CD8-positive, alpha-beta memory T cell (primary cell): ENCODE results near the gene NXN. TPM values are rescaled to one million over a fixed set of nuclear protein-coding genes. Genes with fewer than 3 reads are reported as not detected.

Experiments
- CTCF ChIA-PET: fragments of 350-600 bp; sonication (Branson Sonifier 250); formaldehyde crosslinking; loops from one replicate; lab custom pipeline; 2021; ENCODE audit warnings: antibody characterized with exemption; lab: Charles Lee
- POLR2A ChIA-PET: fragments of 350-600 bp; sonication (Branson Sonifier 250); formaldehyde crosslinking; loops from one replicate; lab custom pipeline; 2021; ENCODE audit warnings: antibody characterized with exemption; lab: Charles Lee
- DNase-seq, 5 donors: peaks; one replicate each; pipeline versions ENCODE4 v3.0.0 to v3.0.0-alpha.2; 2020 to 2022; ENCODE audit warnings: mixed read lengths in 1 of 5
- H3K27ac ChIP-seq: one replicate; pipeline ENCODE4 v1.7.0; 2013; ENCODE audit warnings: low read depth, mild to moderate bottlenecking, low read length, moderate library complexity
- H3K27me3 ChIP-seq: 2 replicates; pipeline ENCODE4 v1.7.0; 2013; ENCODE audit warnings: low read length, mild to moderate bottlenecking; ENCODE audit not compliant: insufficient read depth, poor library complexity, severe bottlenecking
- H3K36me3 ChIP-seq: 2 replicates; pipeline ENCODE4 v1.7.0; 2013; ENCODE audit warnings: mild to moderate bottlenecking, low read length, moderate library complexity; ENCODE audit not compliant: insufficient read depth
- H3K4me1 ChIP-seq: 2 replicates; pipeline ENCODE4 v1.7.0; 2013; ENCODE audit warnings: mild to moderate bottlenecking, low read length, moderate library complexity; ENCODE audit not compliant: insufficient read depth
- H3K4me3 ChIP-seq: 2 replicates; pipeline ENCODE4 v1.7.0; 2013; ENCODE audit warnings: mild to moderate bottlenecking, low read length
- H3K9me3 ChIP-seq: 2 replicates; pipeline ENCODE4 v1.7.0; 2013; ENCODE audit warnings: mild to moderate bottlenecking, low read length
- H3K27ac Mint-ChIP-seq, 8 donors: one replicate each; pipeline ENCODE4 v1.8.0; 2020 to 2021; ENCODE audit warnings: mixed read lengths in 8 of 8, mild to moderate bottlenecking in 6 of 8, inconsistent platforms in 3 of 8, moderate library complexity in 3 of 8
- H3K27me3 Mint-ChIP-seq, 2 donors: one replicate each; pipeline ENCODE4 v1.8.0; 2020 to 2021; ENCODE audit warnings: mixed read lengths in 2 of 2, mild to moderate bottlenecking in 1 of 2, moderate library complexity in 1 of 2
- H3K36me3 Mint-ChIP-seq, 3 donors: one replicate each; pipeline ENCODE4 v1.8.0; 2020 to 2021; ENCODE audit warnings: mixed read lengths in 3 of 3, inconsistent platforms in 1 of 3, mild to moderate bottlenecking in 1 of 3
- H3K4me1 Mint-ChIP-seq, 3 donors: one replicate each; pipeline ENCODE4 v1.8.0; 2020 to 2021; ENCODE audit warnings: mixed read lengths in 3 of 3, inconsistent platforms in 1 of 3, mild to moderate bottlenecking in 1 of 3
- H3K4me3 Mint-ChIP-seq, 7 donors: one replicate each; pipeline ENCODE4 v1.8.0; 2020 to 2021; ENCODE audit warnings: mixed read lengths in 7 of 7, mild to moderate bottlenecking in 6 of 7, moderate library complexity in 4 of 7, inconsistent platforms in 2 of 7
- H3K9me3 Mint-ChIP-seq, 5 donors: one replicate each; pipeline ENCODE4 v1.8.0; 2020 to 2022; ENCODE audit warnings: mixed read lengths in 5 of 5, mild to moderate bottlenecking in 3 of 5, moderate library complexity in 2 of 5, inconsistent platforms in 1 of 5
- polyA plus RNA-seq: library from polyadenylated mRNA; unstranded; fragments of 300-500 nt; fragmentation: Illumina TruSeq; gene quantifications from one replicate; pipeline ENCODE4 v1.2.3, GENCODE V29; 2021
- total RNA-seq, 2 experiments: library from RNA; stranded (reverse); gene quantifications; one replicate each; pipeline ENCODE4 v1.2.3, GENCODE V29; 2021

NXN gene
- total and polyA plus RNA-seq, 3 experiments from 2014 or later: 0.08 to 0.42 (median 0.31) TPM

DNA sequence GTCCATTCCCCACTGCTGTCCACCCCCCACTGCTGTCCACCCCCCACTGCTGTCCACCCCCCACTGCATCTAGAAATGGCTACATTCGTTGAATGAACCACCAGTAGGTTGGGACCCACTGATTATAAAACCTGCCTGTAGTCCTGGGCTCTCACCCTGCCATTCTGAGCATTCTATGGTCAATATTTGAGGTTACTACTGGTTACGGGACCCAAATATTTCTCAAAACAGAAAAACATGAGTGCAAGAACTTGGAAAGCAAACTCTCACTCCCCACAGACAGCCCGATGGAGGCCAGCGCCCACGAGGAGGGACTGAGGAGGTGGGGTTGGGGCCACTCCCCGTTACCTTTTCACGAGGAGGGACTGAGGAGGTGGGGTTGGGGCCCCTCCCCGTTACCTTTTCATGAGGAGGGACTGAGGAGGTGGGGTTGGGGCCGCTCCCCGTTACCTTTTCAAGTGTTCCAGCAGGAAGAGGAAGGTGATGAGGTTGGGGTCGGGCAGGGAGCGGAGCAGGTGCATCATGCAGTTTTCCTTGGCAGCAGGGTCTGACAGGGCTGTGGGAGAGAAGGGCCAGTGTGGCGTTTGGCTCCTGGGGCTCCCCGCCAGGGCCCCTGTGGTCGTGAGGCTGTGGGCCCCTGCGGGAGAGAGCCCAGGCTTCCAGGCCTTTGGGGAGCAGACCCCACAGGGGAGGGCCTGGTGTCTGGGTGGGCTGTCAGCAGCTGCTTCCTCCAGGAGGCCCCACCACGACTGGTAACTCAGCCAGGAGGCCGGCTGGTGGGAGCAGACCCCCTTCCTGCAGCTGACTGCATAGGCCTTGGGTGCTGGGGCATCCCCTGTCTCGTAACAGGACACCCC is 29.9 kb upstream of the NXN start:
- H3K4me1 Mint-ChIP-seq: no peaks in the 10 kb centered on the region
- H3K9me3 ChIP-seq: no peaks in the 10 kb centered on the region
- H3K4me3 Mint-ChIP-seq: no peak overlapping the region
- ChIA-PET POLR2A (no interaction called here), CTCF (no interaction called here)
- H3K36me3 Mint-ChIP-seq: peaks cover 0 to 64% (median 0%) of the 10 kb centered on the region in 3 donors
- H3K27ac Mint-ChIP-seq: no peak overlapping the region
- no peaks in the 10 kb centered on the region for H3K27me3 ChIP-seq
- H3K4me3 ChIP-seq: no peak overlapping the region
- H3K9me3 Mint-ChIP-seq: no peaks in the 10 kb centered on the region
- H3K27me3 Mint-ChIP-seq: no peaks in the 10 kb centered on the region
- H3K4me1 ChIP-seq: no peaks in the 10 kb centered on the region
- H3K27ac ChIP-seq: no peak overlapping the region
- no peak for DNase-seq
- peaks cover 3% of the 10 kb centered on the region for H3K36me3 ChIP-seq

DNA sequence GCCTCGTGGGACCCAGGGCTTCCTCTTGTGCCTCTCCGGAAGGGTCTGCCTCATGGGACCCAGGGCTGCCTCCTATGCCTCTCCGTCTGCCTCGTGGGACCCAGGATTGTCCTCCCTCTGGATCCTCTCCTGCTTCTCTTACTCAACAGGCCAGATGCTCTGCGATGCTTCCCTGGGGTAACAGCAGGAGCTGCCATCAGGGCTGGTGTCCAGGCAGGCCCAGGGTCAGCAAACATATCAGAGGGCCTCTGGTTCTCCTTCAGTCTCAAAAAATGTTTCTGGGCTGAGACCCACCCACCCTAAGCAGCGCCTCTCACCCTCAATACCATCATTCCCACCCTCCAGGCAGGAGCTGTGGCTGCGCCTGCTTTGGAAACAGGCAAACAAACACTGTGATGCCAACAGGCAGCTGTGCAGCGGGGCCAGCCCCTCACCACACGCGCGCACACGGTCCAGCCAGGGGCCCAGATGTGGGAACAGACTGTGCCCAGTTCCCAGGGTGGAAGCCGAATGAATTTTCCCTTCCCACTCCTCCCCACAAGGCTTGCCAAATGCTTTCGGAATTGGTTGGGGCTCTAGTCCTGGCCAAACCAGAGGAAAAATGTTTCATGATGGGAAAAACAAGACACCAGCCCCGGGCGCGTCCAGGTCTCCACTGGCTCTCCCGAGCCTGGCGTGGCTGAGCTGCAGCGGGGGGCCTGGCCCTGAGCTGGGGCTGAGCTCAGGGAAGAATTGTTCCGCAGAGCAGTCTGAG is 28.6 kb upstream of the NXN start:
- Mint-ChIP-seq H3K9me3 (no peaks in the 10 kb centered on the region), H3K4me1 (no peaks in the 10 kb centered on the region), H3K27me3 (no peaks in the 10 kb centered on the region), H3K4me3 (no peak overlapping the region), H3K36me3 (peaks cover 0 to 71% (median 0%) of the 10 kb centered on the region in 3 donors), H3K27ac (no peak overlapping the region)
- POLR2A ChIA-PET: no interaction called here
- CTCF ChIA-PET: interaction anchor here (1.2 to 2.4 kb wide), 2 partner anchors 9 to 11 kb away, joined by 4 to 8 read pairs; partner anchors contain the start of gene TIMM22
- no peaks in the 10 kb centered on the region for H3K9me3 ChIP-seq
- H3K4me1 ChIP-seq: no peaks in the 10 kb centered on the region
- H3K36me3 ChIP-seq: peaks cover 3% of the 10 kb centered on the region
- H3K27ac ChIP-seq: no peak overlapping the region
- H3K4me3 ChIP-seq: no peak overlapping the region
- DNase-seq: no peak
- no peaks in the 10 kb centered on the region for H3K27me3 ChIP-seq

- H3K27me3 ChIP-seq: no peaks in the 10 kb centered on the region
- H3K4me1 Mint-ChIP-seq: no peaks in the 10 kb centered on the region
Observed at GRCh38 chr17:1007310-1008007, 27.9 kb upstream of the NXN start.

DNA sequence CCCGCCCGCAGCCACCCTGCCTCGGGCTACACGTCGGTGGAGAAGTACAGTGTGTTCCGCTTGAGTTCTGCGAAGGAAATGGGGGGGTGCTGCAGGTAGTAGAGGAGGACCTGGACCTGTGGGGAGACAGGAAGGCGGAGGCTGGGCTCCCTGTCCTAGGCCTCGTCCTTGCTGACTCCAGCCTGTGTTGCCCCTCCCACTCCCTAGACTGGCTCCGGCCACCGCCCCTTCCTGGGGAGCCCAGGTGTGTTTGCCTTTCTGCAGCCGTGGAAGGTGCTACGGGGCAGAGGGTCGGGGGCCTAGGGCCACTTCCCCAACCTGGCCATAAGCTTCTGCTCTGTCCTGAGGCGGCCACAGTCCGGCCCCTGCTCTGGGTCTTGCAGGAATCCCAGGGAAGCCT is 26.5 kb upstream of the NXN start:
- Histone ChIP-seq H3K4me3 (no peak overlapping the region), H3K36me3 (peaks cover 16% of the 10 kb centered on the region), H3K27ac (no peak overlapping the region), H3K27me3 (no peaks in the 10 kb centered on the region), H3K4me1 (no peaks in the 10 kb centered on the region), H3K9me3 (no peaks in the 10 kb centered on the region)
- Mint-ChIP-seq H3K4me3 (no peak overlapping the region), H3K4me1 (peaks cover 0 to 3% (median 0%) of the 10 kb centered on the region in 3 donors), H3K27ac (peak overlapping the region in 1 of 8 donors; percentile 61), H3K36me3 (peaks cover 0 to 77% (median 1%) of the 10 kb centered on the region in 3 donors), H3K9me3 (no peaks in the 10 kb centered on the region), H3K27me3 (no peaks in the 10 kb centered on the region)
- no peak for DNase-seq
- POLR2A ChIA-PET: interaction anchor here (0.6 kb wide), 1 partner anchor 94 kb away, joined by 4 read pairs; no protein-coding TSS in a partner anchor
- CTCF ChIA-PET: interaction anchor here (2.4 kb wide), 1 partner anchor 9 kb away, joined by 8 read pairs; the partner anchor contains the start of gene TIMM22

More at GRCh38 chr17:1007310-1008007, 27.9 kb upstream of the NXN start:
- Histone ChIP-seq H3K27ac (no peak overlapping the region), H3K36me3 (peaks cover 6% of the 10 kb centered on the region), H3K4me3 (no peak overlapping the region), H3K4me1 (no peaks in the 10 kb centered on the region), H3K9me3 (no peaks in the 10 kb centered on the region)
- Mint-ChIP-seq H3K4me3 (no peak overlapping the region), H3K9me3 (no peaks in the 10 kb centered on the region), H3K27ac (no peak overlapping the region), H3K36me3 (peaks cover 0 to 75% (median 0%) of the 10 kb centered on the region in 3 donors), H3K27me3 (no peaks in the 10 kb centered on the region)
- POLR2A ChIA-PET: no interaction called here
- no peak for DNase-seq
- CTCF ChIA-PET: interaction anchor here (1.2 to 2.4 kb wide), 2 partner anchors 8 to 10 kb away, joined by 4 to 8 read pairs; partner anchors contain the start of gene TIMM22

DNA sequence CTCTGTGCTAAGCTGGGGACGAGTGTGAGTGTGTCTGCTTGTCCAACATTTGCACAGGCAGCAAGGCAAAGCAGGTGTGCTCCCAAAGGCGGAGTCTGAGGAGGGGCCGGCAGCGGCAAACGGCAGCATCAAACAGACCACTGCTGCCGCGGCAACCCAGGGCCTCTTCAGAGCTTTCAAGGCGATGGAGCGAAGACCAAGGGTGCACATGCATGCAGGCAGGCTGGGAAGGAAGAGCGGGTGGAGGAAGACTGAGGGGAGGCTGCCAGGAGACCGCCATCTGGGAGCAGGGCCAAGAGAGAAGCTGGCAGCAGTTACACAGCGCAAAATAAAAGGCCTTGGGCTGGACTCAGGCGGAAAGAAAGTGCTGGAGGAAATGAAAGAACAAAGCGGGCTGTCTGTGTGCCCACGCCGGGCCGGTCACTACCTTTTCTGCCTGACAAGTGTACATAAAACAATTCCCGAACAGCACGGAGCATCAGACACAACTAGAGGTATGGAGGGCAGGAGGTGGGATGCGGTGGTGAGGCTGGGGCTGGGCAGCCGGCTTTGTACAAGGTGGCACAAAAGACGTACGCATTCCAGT is 25.9 kb upstream of the NXN start:
- Mint-ChIP-seq H3K4me1 (peaks cover 0 to 3% (median 2%) of the 10 kb centered on the region in 3 donors), H3K27me3 (no peaks in the 10 kb centered on the region), H3K27ac (peak overlapping the region in 4 of 8 donors; percentile 26 to 81 (median 54)), H3K9me3 (no peaks in the 10 kb centered on the region), H3K4me3 (no peak overlapping the region), H3K36me3 (peaks cover 0 to 78% (median 1%) of the 10 kb centered on the region in 3 donors)
- CTCF ChIA-PET: no interaction called here
- Histone ChIP-seq H3K4me1 (no peaks in the 10 kb centered on the region), H3K27me3 (no peaks in the 10 kb centered on the region), H3K9me3 (no peaks in the 10 kb centered on the region), H3K36me3 (peaks cover 22% of the 10 kb centered on the region), H3K4me3 (no peak overlapping the region), H3K27ac (no peak overlapping the region)
- POLR2A ChIA-PET: interaction anchor here (0.6 kb wide), 1 partner anchor 94 kb away, joined by 4 read pairs; no protein-coding TSS in a partner anchor
- peak in 1 of 5 donors; percentile 26 for DNase-seq

- Histone ChIP-seq H3K4me3 (no peak overlapping the region), H3K4me1 (no peaks in the 10 kb centered on the region), H3K27ac (no peak overlapping the region), H3K27me3 (no peaks in the 10 kb centered on the region), H3K9me3 (no peaks in the 10 kb centered on the region), H3K36me3 (peaks cover 23% of the 10 kb centered on the region)
- Mint-ChIP-seq H3K36me3 (peaks cover 0 to 82% (median 3%) of the 10 kb centered on the region in 3 donors), H3K4me3 (no peak overlapping the region), H3K27me3 (no peaks in the 10 kb centered on the region), H3K9me3 (no peaks in the 10 kb centered on the region), H3K27ac (no peak overlapping the region), H3K4me1 (peaks cover 0 to 5% (median 3%) of the 10 kb centered on the region in 3 donors)
- no peak for DNase-seq
- CTCF ChIA-PET: no interaction called here
- POLR2A ChIA-PET: no interaction called here
Observed at GRCh38 chr17:1004769-1005295, 25.3 kb upstream of the NXN start.

DNA sequence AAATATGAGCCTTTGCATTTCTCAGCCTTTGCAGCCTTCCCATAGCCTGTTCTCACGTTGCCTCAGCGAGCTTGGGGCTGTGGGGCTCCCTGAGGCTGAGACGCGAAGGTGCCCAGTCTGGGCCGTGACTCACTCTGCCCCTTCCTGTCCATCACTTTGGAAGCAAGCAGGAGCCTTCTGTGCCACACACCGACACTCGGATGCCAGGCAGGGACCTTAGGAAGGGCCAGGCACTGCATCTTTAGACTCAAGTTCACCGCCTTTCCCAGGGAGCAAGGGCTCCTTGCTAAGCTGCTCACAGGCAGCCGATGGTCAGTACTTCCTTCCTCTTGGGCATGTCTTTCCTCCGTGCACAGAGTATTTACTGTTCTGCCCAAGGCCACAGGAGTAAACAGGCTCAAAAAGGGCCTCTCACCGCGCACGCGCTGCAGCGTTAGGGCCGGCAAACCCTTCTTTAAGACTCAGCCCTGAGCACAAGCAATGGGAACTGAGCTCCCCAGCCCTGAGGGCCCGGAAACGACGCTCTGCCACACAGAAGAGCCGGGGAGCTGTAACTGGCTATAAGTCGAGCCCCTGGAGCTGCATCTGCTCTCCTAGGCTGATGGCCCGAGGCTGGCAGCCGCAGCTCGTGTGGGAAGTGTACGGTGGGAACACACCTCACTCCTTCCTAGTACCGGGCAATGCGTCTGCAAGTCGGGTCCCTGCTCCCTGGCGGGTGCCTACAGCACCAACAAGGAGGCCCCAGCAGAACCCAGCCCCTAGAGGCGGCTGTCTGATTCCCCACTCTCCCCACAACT is 24.6 kb upstream of the NXN start:
- Mint-ChIP-seq H3K4me1 (peaks cover 2 to 7% (median 7%) of the 10 kb centered on the region in 3 donors), H3K27ac (peak overlapping the region in 2 of 8 donors; percentile 23 to 29), H3K9me3 (no peaks in the 10 kb centered on the region), H3K4me3 (no peak overlapping the region), H3K27me3 (no peaks in the 10 kb centered on the region), H3K36me3 (peaks cover 0 to 81% (median 4%) of the 10 kb centered on the region in 3 donors)
- no peak overlapping the region for H3K27ac ChIP-seq
- H3K36me3 ChIP-seq: peaks cover 27% of the 10 kb centered on the region
- no peaks in the 10 kb centered on the region for H3K27me3 ChIP-seq
- ChIA-PET CTCF (no interaction called here), POLR2A (no interaction called here)
- H3K9me3 ChIP-seq: no peaks in the 10 kb centered on the region
- DNase-seq: no peak
- no peaks in the 10 kb centered on the region for H3K4me1 ChIP-seq
- no peak overlapping the region for H3K4me3 ChIP-seq
